K562 (cell line): ENCODE measurements around the gene VPS45. TPM values are rescaled to one million over a fixed set of nuclear protein-coding genes. Genes with fewer than 3 reads are reported as not detected.

ENCODE experiments used
- ARNT ChIP-seq, 2 experiments: fragments of 450-650 bp; IDR thresholded peaks; 2 replicates each; pipeline ENCODE4 v1.6.1; 2016; ENCODE audit warnings: mild to moderate bottlenecking in 1 of 2
- CEBPB ChIP-seq: fragments of 450-650 bp; IDR thresholded peaks from 2 replicates; pipeline ENCODE4 v1.6.1; 2016; ENCODE audit warnings: missing genetic modification characterization, missing compliant biosample characterization
- ETV6 ChIP-seq, 3 experiments: fragments of 150-350 bp in 1 of 3; sonication (generic) in 1 of 3; formaldehyde crosslinking in 1 of 3; IDR thresholded peaks; 2 replicates each; pipeline versions ENCODE4 v1.6.1 to v1.8.0; 2014 to 2022; ENCODE audit warnings: borderline replicate concordance in 2 of 3, low read depth in 2 of 3, antibody characterized with exemption in 1 of 3, low read length in 1 of 3, mild to moderate bottlenecking in 1 of 3, missing genetic modification reagents in 1 of 3
- MYNN ChIP-seq, 2 experiments: sonication (generic); formaldehyde crosslinking in 1 of 2; IDR thresholded peaks; 2 replicates each; pipeline versions ENCODE4 v1.5.0 to v1.6.1; 2016 to 2020; ENCODE audit warnings: antibody characterized with exemption in 1 of 2, missing genetic modification reagents in 1 of 2
- NFE2L1 ChIP-seq: fragments of 450-650 bp; IDR thresholded peaks from 2 replicates; pipeline ENCODE4 v1.6.1; 2016; ENCODE audit warnings: missing genetic modification characterization, low read depth, mild to moderate bottlenecking, missing compliant biosample characterization, moderate library complexity, borderline replicate concordance
- NFIX ChIP-seq: fragments of 250-450 bp; sonication (Bioruptor Pico); IDR thresholded peaks from 2 replicates; pipeline ENCODE4 v1.4.0; 2020; ENCODE audit warnings: low read depth, mild to moderate bottlenecking, moderate library complexity
- RBM15 ChIP-seq: fragments of 200-400 bp; formaldehyde crosslinking; IDR thresholded peaks from 2 replicates; pipeline ENCODE4 v1.6.1; 2018; ENCODE audit warnings: mild to moderate bottlenecking, low read length, moderate library complexity; ENCODE audit not compliant: insufficient read depth
- TBL1XR1 ChIP-seq, 2 experiments: IDR thresholded peaks; 2 replicates each; pipeline ENCODE4 v1.6.1; 2012; ENCODE audit warnings: improper control_type of control experiment in 2 of 2, low read length in 2 of 2, mild to moderate bottlenecking in 1 of 2
- ZBTB17 ChIP-seq: fragments of 450-650 bp; formaldehyde crosslinking; IDR thresholded peaks from 2 replicates; pipeline ENCODE4 v1.4.0; 2020; ENCODE audit warnings: mild to moderate bottlenecking
- ZBTB7A ChIP-seq: IDR thresholded peaks from 2 replicates; pipeline ENCODE4 v1.6.1; 2011; ENCODE audit warnings: low read depth, mild to moderate bottlenecking, low read length, moderate library complexity, borderline replicate concordance; ENCODE audit not compliant: control insufficient read depth
- ZNF311 ChIP-seq: fragments of 250-450 bp; sonication (Bioruptor Pico); IDR thresholded peaks from 2 replicates; pipeline ENCODE4 v1.4.0; 2020; ENCODE audit warnings: mild to moderate bottlenecking, moderate library complexity
- polyA plus RNA-seq, 8 experiments: library from polyadenylated mRNA; depleted of rRNA in 4 of 8; stranded (reverse) in 5 of 8; unstranded in 3 of 8; fragments of >200 nt; fragmentation: Nextera tagmentation in 2 of 8; fragmentation: Illumina TruSeq in 1 of 8; extraction: Ambion mirVana in 2 of 8; extraction: Trizol in 1 of 8; gene quantifications; 2 replicates each; pipeline versions ENCODE4 v1.2.1 to v1.2.3, GENCODE V29; 2011 to 2014; ENCODE audit warnings: inconsistent platforms in 1 of 8, missing spikeins in 1 of 8
- total RNA-seq, 7 experiments: library from RNA; depleted of rRNA in 6 of 7; stranded (reverse); fragments of >200 nt in 6 of 7; fragmentation: Illumina TruSeq in 2 of 7; extraction: Trizol in 2 of 7; gene quantifications; 2 replicates each; pipeline versions ENCODE4 v1.2.1 to v1.2.3, GENCODE V29; 2011 to 2021; ENCODE audit warnings: low replicate concordance in 1 of 7
- TF ChIP-seq, protein P1 (sequence below): sonication (generic); formaldehyde crosslinking; IDR thresholded peaks from 2 replicates; pipeline ENCODE4 v1.8.0; 2023; ENCODE audit warnings: missing genetic modification reagents, mild to moderate bottlenecking, borderline replicate concordance
- TF ChIP-seq, protein P2 (sequence below): fragments of 450-650 bp; IDR thresholded peaks from 2 replicates; pipeline ENCODE4 v1.6.1; 2017; ENCODE audit warnings: antibody characterized with exemption, mild to moderate bottlenecking
- TF ChIP-seq, protein P3 (sequence below): fragments of 250-450 bp; sonication (Bioruptor Pico); IDR thresholded peaks from 2 replicates; pipeline ENCODE4 v1.4.0; 2020
- TF ChIP-seq, protein P4 (sequence below): fragments of 200-800 bp; sonication (Bioruptor generic); IDR thresholded peaks from 2 replicates; pipeline ENCODE4 v1.6.1; 2017; ENCODE audit warnings: missing genetic modification characterization, missing compliant biosample characterization

VPS45 gene
- total and polyA plus RNA-seq, 9 of the 15 experiments (the other 6 are each of a cell fraction or from before 2014, with no cell fraction given): 17.9 to 48.2 (median 34.4) TPM

DNA sequence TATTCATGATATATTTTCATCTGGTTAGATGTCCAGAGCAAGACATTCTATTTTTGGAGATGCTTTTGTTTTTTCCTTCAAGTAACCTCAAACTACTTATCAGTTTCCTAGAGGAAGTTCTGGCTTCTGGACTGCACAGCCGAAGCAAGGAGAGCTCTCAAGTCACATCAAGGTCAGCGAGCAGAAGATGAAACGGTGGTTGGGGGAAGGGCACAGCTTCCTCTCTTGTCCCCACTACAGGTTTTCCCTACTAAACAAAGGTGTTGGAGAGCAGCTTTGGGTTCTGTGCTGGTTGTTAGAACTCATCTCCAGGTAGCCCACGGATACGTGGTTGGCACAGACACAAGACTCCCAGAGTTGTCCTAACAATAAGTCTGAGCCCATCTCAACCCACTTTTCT is 77.0 kb downstream of the VPS45 start (continued):
- TF ChIP-seq, protein P1, sequence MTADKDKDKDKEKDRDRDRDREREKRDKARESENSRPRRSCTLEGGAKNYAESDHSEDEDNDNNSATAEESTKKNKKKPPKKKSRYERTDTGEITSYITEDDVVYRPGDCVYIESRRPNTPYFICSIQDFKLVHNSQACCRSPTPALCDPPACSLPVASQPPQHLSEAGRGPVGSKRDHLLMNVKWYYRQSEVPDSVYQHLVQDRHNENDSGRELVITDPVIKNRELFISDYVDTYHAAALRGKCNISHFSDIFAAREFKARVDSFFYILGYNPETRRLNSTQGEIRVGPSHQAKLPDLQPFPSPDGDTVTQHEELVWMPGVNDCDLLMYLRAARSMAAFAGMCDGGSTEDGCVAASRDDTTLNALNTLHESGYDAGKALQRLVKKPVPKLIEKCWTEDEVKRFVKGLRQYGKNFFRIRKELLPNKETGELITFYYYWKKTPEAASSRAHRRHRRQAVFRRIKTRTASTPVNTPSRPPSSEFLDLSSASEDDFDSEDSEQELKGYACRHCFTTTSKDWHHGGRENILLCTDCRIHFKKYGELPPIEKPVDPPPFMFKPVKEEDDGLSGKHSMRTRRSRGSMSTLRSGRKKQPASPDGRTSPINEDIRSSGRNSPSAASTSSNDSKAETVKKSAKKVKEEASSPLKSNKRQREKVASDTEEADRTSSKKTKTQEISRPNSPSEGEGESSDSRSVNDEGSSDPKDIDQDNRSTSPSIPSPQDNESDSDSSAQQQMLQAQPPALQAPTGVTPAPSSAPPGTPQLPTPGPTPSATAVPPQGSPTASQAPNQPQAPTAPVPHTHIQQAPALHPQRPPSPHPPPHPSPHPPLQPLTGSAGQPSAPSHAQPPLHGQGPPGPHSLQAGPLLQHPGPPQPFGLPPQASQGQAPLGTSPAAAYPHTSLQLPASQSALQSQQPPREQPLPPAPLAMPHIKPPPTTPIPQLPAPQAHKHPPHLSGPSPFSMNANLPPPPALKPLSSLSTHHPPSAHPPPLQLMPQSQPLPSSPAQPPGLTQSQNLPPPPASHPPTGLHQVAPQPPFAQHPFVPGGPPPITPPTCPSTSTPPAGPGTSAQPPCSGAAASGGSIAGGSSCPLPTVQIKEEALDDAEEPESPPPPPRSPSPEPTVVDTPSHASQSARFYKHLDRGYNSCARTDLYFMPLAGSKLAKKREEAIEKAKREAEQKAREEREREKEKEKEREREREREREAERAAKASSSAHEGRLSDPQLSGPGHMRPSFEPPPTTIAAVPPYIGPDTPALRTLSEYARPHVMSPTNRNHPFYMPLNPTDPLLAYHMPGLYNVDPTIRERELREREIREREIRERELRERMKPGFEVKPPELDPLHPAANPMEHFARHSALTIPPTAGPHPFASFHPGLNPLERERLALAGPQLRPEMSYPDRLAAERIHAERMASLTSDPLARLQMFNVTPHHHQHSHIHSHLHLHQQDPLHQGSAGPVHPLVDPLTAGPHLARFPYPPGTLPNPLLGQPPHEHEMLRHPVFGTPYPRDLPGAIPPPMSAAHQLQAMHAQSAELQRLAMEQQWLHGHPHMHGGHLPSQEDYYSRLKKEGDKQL (CRISPR knock-in tag): no peak
- TF ChIP-seq, protein P2, sequence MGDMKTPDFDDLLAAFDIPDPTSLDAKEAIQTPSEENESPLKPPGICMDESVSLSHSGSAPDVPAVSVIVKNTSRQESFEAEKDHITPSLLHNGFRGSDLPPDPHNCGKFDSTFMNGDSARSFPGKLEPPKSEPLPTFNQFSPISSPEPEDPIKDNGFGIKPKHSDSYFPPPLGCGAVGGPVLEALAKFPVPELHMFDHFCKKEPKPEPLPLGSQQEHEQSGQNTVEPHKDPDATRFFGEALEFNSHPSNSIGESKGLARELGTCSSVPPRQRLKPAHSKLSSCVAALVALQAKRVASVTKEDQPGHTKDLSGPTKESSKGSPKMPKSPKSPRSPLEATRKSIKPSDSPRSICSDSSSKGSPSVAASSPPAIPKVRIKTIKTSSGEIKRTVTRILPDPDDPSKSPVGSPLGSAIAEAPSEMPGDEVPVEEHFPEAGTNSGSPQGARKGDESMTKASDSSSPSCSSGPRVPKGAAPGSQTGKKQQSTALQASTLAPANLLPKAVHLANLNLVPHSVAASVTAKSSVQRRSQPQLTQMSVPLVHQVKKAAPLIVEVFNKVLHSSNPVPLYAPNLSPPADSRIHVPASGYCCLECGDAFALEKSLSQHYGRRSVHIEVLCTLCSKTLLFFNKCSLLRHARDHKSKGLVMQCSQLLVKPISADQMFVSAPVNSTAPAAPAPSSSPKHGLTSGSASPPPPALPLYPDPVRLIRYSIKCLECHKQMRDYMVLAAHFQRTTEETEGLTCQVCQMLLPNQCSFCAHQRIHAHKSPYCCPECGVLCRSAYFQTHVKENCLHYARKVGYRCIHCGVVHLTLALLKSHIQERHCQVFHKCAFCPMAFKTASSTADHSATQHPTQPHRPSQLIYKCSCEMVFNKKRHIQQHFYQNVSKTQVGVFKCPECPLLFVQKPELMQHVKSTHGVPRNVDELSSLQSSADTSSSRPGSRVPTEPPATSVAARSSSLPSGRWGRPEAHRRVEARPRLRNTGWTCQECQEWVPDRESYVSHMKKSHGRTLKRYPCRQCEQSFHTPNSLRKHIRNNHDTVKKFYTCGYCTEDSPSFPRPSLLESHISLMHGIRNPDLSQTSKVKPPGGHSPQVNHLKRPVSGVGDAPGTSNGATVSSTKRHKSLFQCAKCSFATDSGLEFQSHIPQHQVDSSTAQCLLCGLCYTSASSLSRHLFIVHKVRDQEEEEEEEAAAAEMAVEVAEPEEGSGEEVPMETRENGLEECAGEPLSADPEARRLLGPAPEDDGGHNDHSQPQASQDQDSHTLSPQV: no peak
- TF ChIP-seq ZBTB7A: no peak
- TF ChIP-seq ZBTB17: no peak
- TF ChIP-seq ETV6 (IDR thresholded peaks at IDR 0.05; ENCODE audit: borderline replicate concordance in 1 of 2, low read depth in 2 of 2, low read length in 1 of 2): no peak
- no peak for TF ChIP-seq ETV6 (CRISPR knock-in tag; IDR thresholded peaks at IDR 0.05; ENCODE audit: borderline replicate concordance)
- TF ChIP-seq, protein P3, sequence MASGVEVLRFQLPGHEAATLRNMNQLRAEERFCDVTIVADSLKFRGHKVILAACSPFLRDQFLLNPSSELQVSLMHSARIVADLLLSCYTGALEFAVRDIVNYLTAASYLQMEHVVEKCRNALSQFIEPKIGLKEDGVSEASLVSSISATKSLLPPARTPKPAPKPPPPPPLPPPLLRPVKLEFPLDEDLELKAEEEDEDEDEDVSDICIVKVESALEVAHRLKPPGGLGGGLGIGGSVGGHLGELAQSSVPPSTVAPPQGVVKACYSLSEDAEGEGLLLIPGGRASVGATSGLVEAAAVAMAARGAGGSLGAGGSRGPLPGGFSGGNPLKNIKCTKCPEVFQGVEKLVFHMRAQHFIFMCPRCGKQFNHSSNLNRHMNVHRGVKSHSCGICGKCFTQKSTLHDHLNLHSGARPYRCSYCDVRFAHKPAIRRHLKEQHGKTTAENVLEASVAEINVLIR (CRISPR knock-in tag): no peak
- no peak for TF ChIP-seq MYNN (IDR thresholded peaks at IDR 0.05)
- TF ChIP-seq MYNN (CRISPR knock-in tag; IDR thresholded peaks at IDR 0.05): no peak
- no peak for TF ChIP-seq ZNF311 (CRISPR knock-in tag)
- no peak for TF ChIP-seq CEBPB
- TF ChIP-seq TBL1XR1 (IDR thresholded peaks at IDR 0.05; ENCODE audit: low read length in 2 of 2): no peak
- TF ChIP-seq, protein P4, sequence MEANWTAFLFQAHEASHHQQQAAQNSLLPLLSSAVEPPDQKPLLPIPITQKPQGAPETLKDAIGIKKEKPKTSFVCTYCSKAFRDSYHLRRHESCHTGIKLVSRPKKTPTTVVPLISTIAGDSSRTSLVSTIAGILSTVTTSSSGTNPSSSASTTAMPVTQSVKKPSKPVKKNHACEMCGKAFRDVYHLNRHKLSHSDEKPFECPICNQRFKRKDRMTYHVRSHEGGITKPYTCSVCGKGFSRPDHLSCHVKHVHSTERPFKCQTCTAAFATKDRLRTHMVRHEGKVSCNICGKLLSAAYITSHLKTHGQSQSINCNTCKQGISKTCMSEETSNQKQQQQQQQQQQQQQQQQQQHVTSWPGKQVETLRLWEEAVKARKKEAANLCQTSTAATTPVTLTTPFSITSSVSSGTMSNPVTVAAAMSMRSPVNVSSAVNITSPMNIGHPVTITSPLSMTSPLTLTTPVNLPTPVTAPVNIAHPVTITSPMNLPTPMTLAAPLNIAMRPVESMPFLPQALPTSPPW (CRISPR knock-in tag): no peak
- TF ChIP-seq RBM15: no peak
- TF ChIP-seq NFE2L1 (tag): no peak
- no peak for TF ChIP-seq NFIX
- TF ChIP-seq ARNT (IDR thresholded peaks at IDR 0.05): no peak
